Lower leg skin (tissue), 3 donors: ENCODE measurements around the gene ORAI3.

Experiments used
- CTCF ChIP-seq, 3 donors: fragments of 450-650 bp; IDR thresholded peaks; one replicate each; pipeline ENCODE4 v1.5.1; 2016; ENCODE audit warnings: antibody characterized with exemption in 3 of 3, mild to moderate bottlenecking in 3 of 3, moderate library complexity in 2 of 3
- POLR2A ChIP-seq, 2 donors: fragments of 450-650 bp; IDR thresholded peaks; one replicate each; pipeline ENCODE4 v1.6.1; 2016 to 2017; ENCODE audit warnings: antibody characterized with exemption in 2 of 2, mild to moderate bottlenecking in 1 of 2, moderate library complexity in 1 of 2

DNA sequence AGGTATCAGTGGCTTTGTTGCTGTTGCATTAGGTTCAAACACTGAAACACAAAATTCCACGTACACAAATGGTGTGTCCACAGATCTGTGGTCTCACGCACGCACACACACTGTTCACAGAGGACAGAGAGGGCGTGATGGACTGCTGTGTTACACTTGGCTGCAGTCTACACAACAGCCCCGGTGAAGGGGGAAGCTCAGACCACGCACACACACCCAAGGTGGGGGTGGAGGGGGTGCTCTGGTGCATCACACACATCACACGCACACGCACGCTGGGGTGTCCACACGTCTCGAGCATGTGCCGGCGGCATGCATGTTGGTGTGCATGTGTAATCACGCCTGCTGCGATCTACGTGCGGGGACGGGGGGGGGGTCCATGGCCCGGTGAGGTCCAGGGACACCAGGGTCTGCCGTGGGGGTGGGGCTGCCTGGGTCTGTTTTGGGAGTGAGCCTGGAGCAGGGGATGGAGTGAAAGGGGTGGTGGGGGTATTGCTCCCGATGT, 43.5 kb downstream of the ORAI3 start:
- no peak for TF ChIP-seq CTCF (IDR thresholded peaks at IDR 0.05)
- TF ChIP-seq POLR2A (IDR thresholded peaks at IDR 0.05), result no peak
